Activated T-helper 9 cell treated with anti-CD3 and anti-CD28 coated beads, Interleukin-2, amount 50 U/mL, for 16 hours (primary cell): ENCODE results near the gene MRGPRG.
"Not testable (repeated sequence)": the region's sequence is repeated elsewhere in the genome, so short reads cannot be mapped to it uniquely, and the experiment has no call there.

Experiments used
- DNase-seq: peaks from one replicate; pipeline ENCODE4 v3.0.0-alpha.2; 2020; ENCODE audit warnings: low read depth

MRGPRG gene, protein sequence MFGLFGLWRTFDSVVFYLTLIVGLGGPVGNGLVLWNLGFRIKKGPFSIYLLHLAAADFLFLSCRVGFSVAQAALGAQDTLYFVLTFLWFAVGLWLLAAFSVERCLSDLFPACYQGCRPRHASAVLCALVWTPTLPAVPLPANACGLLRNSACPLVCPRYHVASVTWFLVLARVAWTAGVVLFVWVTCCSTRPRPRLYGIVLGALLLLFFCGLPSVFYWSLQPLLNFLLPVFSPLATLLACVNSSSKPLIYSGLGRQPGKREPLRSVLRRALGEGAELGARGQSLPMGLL

DNA sequence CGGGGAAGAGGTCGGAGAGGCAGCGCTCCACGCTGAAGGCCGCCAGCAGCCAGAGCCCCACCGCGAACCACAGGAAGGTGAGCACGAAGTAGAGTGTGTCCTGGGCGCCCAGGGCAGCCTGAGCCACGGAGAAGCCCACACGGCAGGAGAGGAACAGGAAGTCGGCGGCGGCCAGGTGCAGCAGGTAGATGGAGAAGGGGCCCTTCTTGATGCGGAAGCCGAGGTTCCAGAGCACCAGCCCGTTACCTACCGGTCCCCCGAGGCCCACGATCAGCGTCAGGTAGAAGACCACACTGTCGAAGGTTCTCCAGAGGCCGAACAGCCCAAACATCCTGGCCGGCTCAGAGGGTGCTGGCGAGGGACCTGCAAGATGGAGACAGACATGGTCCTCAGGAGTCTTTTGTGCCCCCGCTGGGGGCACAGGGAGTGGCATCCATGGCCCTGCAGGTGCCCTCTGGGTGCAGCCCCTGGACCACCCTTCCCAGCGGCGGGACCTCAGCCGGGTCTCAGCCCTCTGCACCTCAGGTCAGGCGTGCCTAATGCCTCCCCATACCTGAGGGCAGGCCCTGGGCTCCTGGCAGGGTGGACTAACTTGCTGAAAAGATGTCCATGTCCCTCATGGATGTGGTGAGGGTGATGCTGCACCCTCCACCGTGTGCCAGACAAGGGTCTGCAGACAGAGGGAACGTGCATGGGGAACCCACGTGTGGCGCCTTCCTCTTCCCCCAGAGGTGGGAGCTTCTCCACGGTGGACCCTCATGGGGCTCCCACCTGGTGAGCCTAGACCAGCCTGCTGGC is at the start of gene MRGPRG:
Gene MRGPRG (minus strand): TSS at position 331 of the 798 bp plus-strand sequence. CDS start 0 bp downstream, at position 331.
- DNase-seq: no peak

DNA sequence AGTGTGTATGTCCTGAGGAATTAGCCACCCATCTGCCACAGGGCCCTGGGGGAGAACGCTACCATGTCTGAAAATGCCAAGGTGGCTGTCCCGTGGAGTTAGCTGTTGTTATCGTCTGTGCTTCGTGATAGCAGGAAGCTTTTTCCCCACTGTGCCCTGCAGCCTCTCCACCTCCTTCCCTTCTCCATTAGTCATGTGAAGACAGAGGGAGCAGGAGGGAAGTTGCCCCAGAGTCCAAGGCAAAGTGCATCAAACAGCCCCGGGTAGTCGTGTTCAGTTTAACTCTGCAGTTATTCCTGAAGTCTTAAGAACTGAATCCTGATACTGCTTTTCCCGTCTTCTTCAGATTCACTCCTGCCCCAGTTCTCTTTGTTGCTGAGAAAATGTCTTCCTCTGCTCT is 43.9 kb upstream of the MRGPRG start:
- not testable (repeated sequence) for DNase-seq

DNA sequence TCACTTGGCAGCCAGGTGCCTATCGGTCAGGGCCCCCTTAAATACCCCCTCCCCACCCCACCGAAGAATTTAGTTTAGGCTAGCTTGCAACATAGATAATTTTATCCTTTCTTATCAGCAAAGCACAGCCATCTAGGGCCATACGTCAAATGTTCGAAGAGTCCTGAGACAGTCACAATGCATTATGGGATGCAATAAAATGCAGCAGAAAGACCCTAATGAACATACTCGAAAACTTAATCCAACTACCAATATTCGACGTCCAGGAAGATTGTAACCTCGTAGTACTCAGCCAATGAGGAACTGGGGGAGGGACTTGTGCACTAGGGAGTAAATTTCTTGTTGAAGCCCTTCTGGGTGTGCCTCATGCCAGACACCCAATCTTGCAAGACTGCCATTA is 43.2 kb upstream of the MRGPRG start:
- DNase-seq: not testable (repeated sequence)

DNA sequence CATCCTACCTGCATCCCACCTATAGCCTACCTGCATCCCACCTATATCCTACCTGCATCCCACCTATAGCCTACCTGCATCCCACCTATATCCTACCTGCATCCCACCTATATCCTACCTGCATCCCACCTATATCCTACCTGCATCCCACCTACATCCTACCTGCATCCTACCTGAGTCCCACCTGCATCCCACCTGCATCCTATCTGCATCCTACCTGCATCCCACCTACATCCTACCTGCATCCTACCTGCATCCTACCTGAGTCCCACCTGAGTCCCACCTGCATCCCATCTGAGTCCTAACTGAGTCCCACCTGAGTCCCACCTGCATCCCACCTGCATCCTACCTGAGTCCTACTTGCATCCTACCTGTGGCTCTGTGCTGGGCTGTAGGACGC is 38.9 kb upstream of the MRGPRG start:
- not testable (repeated sequence) for DNase-seq

DNA sequence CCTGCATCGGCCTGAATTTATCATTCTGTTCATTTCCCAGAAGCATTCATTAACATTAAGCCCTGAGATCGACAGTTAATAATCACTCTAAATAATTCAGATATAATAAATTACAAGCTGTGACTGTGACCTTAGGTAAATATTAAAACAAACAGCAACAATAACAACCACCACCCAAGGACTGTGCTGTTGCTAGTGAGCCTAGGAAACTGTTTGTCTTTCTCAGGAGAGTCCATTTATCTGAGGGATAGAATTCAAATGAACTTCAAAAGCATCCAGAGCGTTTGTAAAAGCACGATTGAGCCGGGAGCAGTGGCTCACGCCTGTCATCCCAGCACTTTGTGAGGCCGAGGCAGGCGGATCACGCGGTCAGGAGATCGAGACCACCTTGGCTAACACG is 36.6 kb upstream of the MRGPRG start:
- not testable (repeated sequence) for DNase-seq

DNA sequence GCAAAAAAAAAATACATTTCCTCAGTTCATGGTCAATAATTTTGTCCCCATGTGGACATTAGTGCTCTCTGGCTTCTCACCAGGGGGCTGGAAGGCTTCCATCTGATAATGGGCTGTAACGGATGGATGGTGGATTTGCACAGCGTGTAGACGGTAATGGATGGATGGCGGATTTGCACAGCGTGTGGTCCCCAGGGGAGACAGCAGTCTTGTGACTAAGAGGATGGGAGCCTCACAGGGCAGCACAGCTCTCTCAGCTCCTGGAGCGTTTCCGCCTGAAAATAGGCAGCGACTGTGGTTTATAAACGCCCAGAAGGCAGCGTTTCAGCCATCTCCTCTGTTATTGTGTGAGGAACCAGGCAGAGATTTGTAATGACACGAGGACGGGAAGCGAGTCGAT is 36.2 kb upstream of the MRGPRG start:
- not testable (repeated sequence) for DNase-seq

DNA sequence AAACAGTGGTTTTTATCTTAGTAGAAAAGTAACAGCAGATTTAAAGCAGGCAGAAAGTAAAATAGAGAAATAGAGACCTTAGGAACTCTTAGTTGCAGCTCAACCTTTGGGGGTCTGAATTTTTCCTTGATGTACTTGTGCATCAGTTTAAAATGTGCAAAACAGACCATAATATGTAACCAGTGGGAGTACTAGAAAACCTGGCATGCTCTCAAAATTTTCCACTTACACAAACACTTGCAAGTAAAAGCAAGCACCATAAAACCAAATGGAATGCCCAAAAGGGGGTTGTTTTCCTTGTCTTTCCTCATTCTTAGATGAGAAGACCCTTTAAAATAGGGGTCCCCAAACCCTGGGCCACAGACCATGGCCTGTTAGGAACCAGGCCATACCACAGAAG is 26.5 kb upstream of the MRGPRG start:
- DNase-seq: no peak

DNA sequence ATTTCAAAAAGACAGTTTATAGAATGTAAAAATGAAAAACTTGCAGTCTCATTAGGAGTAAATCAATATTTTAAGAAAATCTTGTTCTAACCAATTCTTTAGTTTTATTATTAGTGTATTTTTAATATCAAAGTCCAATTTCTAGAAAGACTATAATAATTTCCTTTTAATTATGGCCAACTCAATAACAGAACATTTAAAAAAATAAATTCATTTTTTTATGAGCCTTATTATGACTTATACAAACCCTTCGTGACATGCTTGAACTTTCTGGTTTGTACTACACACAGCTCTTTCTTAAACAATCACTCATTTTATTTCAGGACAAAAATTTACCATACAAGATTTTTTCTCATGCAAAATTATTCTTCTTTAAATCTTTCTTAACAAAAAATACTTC is 25.3 kb upstream of the MRGPRG start:
- no peak for DNase-seq

DNA sequence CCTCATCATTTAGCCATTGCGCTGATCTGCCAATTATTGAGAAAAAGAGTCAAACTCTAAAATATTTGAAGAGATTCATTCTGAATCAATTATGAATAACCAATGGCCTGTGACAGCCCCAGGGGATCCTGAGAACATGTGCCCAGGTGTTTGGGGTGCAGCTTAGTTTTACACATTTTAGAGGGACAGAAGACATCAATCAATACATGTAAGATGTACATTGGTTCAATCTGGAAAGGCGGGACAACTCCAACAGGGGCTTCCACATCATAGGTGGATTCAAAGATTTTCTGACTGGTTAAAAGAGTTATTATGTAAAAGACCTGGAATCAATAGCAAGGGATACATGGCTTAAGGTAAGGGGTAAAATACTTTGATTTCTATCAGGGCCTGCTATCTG is 18.5 kb upstream of the MRGPRG start:
- DNase-seq: no peak

DNA sequence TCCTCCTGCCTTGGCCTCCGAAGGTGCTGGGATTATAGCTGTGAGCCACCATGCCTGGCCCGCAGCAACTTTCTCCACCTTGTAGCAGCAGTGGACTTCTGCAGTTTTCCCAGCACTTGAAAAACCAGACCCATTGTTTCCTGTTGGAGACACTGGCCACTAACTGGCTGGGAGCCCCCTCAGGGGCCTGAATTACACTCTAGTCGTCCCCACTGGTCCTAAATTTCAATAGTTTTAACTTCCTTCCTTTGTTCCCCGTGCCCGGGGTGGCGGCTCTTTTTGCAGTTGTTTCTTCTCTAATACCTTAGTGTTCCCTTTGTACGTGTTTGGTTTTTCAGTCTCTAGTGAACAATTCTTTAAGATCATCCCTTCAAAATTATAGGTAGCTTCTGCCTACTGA is 16.2 kb upstream of the MRGPRG start:
- no peak for DNase-seq

DNA sequence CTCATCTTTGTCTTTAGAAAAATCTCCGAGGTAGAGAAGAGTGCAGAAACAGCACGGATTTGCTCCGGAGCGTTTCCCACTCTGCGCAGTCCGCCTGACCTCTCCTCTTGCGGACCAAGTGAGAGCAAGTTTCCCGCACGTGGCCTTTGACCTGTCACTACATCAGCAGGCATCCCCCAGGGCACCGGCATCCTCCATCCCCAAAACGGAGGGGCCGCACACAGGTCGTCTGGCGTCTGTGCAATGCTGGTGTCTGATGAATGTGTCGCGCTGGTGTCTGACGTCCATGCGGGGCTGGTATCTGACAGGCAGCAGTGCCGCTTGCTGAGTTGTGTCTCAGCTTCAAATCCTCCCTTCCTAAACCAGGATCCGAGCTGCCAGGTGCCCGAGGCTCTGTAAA is 14.3 kb upstream of the MRGPRG start:
- no peak for DNase-seq

DNA sequence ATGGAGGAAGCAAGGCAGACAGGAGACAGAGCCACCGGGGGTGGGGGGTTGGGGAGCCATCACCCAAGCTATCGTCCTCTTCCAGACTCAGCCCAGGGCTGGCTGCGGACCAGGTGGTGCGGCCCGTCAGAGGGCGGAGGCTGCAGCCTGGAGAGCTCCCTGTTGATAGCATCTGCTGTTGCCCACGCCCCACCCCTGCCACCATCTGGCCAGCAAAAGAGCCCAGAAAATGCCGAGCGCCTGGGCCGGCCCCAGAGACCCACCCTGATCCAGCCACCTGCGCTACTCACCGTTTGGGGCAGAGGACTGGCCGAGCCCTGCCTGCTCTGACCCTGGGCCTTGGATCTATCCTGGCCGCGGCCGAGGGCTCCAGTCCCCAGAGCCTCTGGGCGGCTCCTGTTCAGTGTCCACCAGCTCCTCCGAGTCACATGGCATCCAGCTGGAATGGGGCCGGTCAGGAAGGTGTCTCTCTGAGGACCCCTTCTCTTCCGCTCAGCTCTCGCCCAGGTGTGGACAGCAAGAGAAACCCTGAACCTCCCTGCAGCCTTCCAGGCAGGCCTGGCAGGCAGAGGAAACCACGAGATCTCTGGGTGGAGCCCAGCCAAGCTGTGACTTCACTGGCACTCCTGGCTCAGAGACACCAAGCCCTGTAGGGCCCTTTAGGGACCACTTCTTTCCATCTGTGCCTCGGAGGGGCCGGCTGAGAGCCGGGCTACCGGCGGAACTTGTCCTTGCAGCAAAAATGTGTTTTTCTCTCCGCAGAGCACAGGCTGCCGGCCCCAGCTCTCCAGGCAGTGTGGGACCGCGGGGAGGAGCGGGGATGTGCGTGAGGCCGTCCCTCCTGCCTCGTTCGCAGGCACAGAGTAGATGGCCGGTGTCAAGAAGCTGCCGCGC is 13.5 kb upstream of the MRGPRG start, which contains the start of gene MRGPRE:
Gene MRGPRE (minus strand): TSS at position 567 of the 894 bp plus-strand sequence. CDS start 3,618 bp downstream, outside the sequence.
- no peak for DNase-seq

DNA sequence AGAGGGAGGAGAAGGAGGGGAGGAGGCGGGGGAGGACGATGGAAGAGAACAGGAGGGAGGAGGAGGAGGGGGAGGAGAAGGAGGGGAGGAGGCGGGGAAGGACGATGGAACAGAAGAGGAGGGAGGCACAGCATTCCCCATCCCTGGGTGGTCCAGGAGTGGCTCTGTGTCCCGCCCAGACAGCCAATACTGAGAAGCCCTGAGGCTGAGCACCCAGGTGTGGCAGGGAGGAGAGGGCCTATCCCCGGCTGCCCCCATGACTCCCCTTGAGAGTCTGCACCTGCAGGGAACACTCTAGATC is 12.9 kb upstream of the MRGPRG start:
- no peak for DNase-seq

DNA sequence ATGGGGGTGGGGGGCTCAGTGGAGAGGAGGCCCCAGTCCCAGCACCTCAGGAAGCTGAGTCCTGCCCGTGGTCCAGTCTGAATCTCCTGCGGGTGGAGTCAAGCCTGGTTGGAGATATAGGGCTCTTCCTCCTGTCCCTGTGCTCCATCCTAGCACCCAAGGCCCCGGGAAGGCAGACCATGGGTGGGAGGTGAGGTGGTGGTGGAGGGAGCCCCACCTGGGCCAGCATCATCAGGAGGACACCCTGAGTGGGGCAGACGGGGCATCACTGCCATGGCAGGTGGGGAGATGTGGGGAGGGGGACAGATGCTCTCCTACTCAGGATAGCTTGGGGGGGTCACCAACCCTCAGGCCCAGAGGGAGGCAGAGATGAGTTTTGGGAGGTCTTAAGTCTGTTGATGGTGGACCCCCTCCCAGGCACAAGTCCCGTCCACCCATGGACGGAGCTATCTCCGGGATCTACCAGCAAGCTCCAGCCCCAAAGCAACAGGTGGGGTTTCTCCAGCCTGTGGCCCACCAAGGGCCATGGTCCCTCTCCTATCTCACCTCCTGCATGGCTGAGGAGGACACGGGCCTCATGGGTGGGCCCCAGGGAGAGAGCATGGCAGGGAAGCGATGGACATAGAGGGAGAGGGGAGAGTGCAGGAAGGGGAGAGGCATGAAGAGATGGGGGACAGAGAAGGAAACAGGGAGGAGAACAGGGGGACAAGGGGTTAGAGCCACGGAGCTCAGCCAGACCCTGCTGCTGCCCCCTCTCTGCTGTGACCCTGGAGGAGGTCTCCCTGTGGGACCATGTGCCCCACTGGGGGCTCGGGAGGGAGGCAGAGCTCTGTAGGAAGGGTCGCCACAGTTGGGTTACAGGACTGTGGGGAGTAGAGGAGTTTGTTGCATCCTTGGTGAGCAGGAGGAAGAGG is 12.3 kb upstream of the MRGPRG start:
- no peak for DNase-seq

DNA sequence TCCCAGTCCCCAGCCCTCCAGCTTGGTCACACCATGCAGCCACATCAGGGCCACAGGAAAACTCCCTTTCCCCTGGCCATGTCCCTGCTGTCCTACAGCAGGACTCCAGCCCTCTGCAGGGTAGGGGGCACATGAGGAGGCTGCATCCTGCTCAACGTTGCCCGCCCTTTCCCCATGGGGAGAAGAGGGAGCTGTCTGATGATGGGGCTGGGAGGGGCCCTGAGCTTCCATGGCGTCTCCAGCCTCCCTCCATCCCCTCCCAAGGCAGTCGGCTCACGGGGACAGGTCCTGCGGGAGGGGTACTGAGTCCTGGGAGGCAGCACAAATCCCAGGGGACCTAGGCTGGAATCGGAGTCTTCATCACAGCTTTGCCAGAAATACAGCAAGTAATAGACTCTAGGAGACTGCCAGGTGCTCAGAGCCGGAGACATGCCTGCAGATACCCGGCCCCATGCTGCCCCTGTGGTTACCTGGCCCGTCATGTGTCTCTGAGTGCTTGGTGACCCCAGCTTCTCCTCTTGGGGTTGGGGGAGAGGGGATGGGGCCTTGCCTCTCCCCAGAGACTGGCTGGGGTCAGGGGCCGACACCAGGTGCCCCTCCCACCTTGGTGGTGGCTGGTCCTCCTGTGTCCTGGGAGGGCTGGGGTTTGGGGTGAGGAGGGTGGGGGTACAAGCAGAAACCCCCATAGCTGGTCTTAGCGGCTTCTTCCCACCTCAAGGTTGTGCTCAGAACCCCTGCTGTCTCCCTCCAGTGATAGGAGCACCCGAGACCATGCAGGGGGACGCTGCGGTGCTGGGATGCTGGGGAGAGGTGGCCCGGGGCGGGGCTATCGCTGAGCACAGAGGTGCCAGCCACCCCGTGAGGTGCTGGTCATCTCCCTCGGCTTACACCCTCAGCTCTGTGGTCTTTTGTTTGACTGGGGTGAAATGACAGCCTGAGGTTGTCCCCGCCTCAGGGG is 11.3 kb upstream of the MRGPRG start:
- no peak for DNase-seq

DNA sequence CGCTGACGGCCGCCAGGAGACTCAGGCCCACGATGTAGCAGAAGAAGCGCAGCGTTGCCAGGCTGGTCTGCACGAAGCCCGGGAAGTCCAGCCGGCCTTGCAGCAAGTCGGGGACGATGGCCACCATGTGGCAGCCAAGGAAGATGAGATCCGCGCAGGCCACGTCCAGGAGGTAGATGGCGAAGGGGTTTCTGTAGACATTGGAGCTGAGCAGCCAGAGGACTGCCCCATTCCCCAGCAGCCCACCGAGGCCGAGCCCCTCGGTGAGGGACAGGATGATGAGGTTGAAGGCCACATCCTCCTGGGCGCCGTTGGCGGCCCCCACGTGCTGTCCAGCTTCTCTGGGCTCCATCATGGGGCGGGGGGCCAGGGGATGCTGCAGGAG is 9.8 kb upstream of the MRGPRG start:
- no peak for DNase-seq

DNA sequence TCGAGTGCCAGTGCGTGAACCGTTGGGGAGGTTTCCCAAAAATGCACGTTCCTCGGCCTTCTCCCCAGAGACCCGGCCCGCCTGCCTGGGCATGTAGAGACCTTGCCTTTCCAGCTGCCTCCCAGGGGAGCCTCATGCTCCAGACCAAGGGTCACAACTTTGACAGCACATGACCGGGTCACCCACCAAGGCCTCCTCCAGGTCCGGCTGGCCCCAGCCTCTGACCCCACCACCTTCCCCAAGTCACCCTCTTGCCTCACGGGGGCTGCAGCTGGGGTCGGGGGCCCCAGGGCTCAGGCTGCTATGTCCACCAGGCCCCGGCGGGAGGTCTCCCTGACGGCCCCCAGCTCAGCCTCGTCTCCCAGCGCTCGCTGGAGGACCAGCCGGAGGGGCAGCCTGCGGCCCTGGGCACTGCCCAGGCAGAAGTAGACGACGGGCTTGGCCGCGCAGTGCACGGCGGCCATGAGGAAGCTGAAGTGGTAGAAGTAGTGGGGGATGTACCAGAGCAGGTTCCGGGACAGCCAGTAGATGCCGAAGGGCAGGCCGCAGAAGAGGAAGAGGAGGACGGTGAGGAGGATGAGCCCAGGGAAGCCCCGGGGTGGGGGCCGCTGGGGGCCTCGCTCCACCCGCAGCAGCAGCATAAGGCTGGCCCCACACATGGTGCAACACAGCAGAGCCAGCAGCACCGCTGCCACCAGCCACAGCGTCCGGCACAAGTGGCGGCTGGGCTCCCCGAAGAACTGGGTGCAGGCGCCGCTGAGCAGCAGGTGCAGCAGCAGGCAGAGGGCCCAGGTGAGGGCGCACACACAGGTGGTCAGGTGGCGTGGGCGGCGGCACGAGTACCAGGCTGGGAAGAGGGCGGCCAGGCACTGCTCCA is 9.2 kb upstream of the MRGPRG start:
- DNase-seq: no peak

DNA sequence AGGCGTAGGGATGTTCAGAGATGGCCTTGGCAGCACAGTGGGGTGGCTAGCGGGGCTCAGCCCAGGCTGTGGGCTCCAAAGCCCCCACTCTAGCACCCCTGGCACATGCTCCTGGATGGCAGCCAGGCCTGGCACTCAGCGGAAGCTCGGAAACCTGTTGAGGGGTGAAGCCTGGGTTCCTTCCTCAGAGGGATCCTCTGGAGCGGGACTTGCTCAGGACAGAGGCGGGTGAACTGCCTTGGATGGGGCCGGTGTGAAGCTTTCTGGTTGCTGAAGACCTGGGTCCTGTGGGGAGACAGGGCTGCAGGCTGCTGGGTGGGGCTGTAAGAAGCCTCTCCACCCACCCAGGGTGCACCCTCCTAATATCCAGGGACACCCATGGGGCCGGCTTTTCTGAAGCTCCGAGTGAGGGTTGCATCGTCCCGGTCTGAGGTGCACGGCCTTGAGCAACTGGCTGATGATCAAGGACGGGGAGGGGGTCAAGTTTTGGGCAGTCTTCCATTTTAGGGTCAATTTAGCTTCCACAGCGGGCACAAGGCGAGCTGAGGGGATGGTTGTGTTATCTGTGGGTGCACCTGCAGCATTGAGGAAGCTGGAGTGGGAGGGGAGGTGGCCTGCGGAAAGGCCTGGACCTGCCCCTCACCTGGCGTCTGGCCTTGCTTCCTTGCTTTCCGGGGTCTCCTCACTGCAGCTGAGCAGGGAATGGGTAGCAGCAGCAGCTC is 8.4 kb upstream of the MRGPRG start:
- no peak for DNase-seq
